Muscle layer of colon (tissue), 2 donors: ENCODE data around the gene MAN1B1.
"Not testable (repeated sequence)": the region's sequence is repeated elsewhere in the genome, so short reads cannot be mapped to it uniquely, and the experiment has no call there.

Source experiments
- H3K27ac ChIP-seq: one replicate; pipeline ENCODE4 v1.7.0; 2013; ENCODE audit warnings: low read depth, mild to moderate bottlenecking, low read length, moderate library complexity
- H3K27me3 ChIP-seq, 2 donors: one replicate each; pipeline ENCODE4 v1.7.0; 2013; ENCODE audit warnings: low read length in 2 of 2, mild to moderate bottlenecking in 2 of 2; ENCODE audit not compliant: insufficient read depth in 2 of 2, control insufficient read depth in 1 of 2
- H3K36me3 ChIP-seq: one replicate; pipeline ENCODE4 v1.7.0; 2013; ENCODE audit warnings: mild to moderate bottlenecking, low read length; ENCODE audit not compliant: insufficient read depth
- H3K4me1 ChIP-seq: one replicate; pipeline ENCODE4 v1.7.0; 2013; ENCODE audit warnings: mild to moderate bottlenecking, low read length; ENCODE audit not compliant: insufficient read depth
- H3K4me3 ChIP-seq, 2 donors: one replicate each; pipeline ENCODE4 v1.7.0; 2013; ENCODE audit warnings: low read length in 2 of 2, low read depth in 1 of 2, mild to moderate bottlenecking in 1 of 2, moderate library complexity in 1 of 2
- H3K9ac ChIP-seq: one replicate; pipeline ENCODE4 v1.7.0; 2013; ENCODE audit warnings: low read length
- H3K9me3 ChIP-seq: one replicate; pipeline ENCODE4 v1.7.0; 2013; ENCODE audit warnings: mild to moderate bottlenecking, low read length
- donor health status: abdominal sarcoma.
- donor health status: Adenocarcinoma of cecum.

MAN1B1 gene

DNA sequence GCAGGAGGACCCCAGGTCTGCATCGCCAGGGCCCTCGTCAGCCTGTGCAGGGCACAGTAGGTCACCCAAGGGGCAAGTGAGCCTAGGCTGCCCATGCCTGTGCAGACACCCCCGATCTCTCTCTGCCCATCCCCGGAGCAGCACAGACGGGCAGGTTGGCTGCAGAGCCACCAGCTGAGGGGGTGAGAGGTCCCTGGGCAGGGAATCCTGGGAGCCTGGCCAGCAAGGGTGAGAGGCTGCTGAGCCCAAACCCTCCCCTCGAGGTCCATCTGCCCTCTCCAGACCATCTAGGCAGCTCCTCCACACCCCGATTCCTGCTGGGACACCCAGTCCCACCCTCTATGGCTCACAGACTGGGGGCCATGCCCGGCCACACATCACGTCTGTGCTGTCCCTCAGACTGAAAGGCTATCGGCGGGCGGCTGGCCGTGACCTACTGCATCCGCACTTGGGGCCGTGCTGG, 30.5 kb downstream of the MAN1B1 start:
- H3K27ac ChIP-seq, result no peak overlapping the region
- H3K4me3 ChIP-seq, result no peak overlapping the region
- no peak overlapping the region for H3K9ac ChIP-seq

DNA sequence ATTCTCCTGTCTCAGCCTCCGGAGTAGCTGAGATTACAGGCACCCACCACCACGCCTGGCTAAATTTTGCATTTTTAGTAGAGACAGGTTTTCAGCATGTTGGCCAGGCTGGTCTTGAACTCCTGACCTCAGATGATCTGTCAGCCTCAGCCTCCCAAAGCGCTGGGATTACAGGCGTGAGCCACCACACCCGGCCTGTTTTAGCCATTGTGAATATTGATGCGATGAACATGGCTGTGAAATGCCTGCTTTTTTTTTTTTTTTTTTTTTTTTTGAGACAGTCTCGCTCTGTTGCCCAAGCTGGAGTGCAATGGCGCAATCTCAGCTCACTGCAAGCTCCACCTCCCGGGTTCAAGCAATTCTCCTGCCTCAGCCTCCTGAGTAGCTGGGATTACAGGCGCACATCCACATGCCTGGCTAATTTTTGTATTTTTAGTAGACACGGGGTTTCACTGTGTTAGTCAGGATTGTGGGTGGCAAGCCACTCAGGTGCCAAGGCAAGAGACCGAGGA, 31.4 kb downstream of the MAN1B1 start:
- not testable (repeated sequence) for H3K27ac ChIP-seq

More for the DNA sequence above, 30.5 kb downstream of the MAN1B1 start:
- Histone ChIP-seq H3K9me3 (no peaks in the 10 kb centered on the region), H3K4me1 (no peaks in the 10 kb centered on the region), H3K27me3 (no peaks in the 10 kb centered on the region), H3K36me3 (peaks cover 9% of the 10 kb centered on the region)

GRCh38 chr9:137121927-137122795, 35.4 kb downstream of the MAN1B1 start:
- H3K4me3 ChIP-seq, H3K36me3 ChIP-seq, H3K4me1 ChIP-seq, H3K27me3 ChIP-seq, H3K27ac ChIP-seq, H3K9ac ChIP-seq, H3K9me3 ChIP-seq: not testable (repeated sequence)

More for the DNA sequence above, 31.4 kb downstream of the MAN1B1 start:
- not testable (repeated sequence) for H3K4me1 ChIP-seq, H3K4me3 ChIP-seq, H3K27me3 ChIP-seq, H3K9me3 ChIP-seq, H3K9ac ChIP-seq, H3K36me3 ChIP-seq

DNA sequence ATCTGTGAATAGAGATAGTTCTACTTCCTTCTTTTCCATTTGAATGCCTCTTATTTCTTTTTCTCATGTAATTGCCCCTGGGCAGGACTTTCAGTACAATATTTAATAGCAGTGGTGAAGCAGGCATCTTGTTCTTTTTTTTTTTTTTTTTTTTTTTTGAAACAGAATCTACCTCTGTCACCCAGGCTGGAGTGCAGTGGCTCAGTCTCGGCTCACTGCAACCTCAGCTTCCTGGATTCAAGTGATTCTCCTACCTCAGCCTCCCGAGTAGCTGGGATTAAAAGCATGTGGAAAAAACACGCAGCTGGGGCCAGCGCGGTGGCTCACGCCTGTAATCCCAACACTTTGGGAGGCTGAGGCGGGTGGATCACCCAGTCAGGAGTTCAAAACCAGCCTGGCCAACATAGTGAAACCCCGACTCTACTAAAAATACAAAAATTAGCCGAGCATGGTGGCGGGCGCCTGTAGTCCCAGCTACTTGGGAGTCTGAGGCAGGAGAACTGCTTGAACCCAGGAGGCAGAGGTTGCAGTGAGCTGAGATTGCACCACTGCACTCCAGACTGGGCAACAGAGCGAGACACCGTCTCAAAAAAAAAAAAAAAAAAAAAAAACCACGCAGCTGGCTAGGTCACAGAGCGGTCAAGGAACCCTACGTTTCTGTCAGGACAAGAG, 36.1 kb downstream of the MAN1B1 start:
- not testable (repeated sequence) for H3K27ac ChIP-seq, H3K9me3 ChIP-seq, H3K9ac ChIP-seq, H3K27me3 ChIP-seq, H3K4me3 ChIP-seq, H3K4me1 ChIP-seq, H3K36me3 ChIP-seq

- Histone ChIP-seq H3K36me3 (no peaks in the 10 kb centered on the region), H3K9ac (no peak overlapping the region), H3K27ac (no peak overlapping the region), H3K4me1 (peaks cover 3% of the 10 kb centered on the region), H3K9me3 (no peaks in the 10 kb centered on the region), H3K27me3 (no peaks in the 10 kb centered on the region), H3K4me3 (no peak overlapping the region)
Observed at GRCh38 chr9:137123468-137123837, 36.7 kb downstream of the MAN1B1 start.

DNA sequence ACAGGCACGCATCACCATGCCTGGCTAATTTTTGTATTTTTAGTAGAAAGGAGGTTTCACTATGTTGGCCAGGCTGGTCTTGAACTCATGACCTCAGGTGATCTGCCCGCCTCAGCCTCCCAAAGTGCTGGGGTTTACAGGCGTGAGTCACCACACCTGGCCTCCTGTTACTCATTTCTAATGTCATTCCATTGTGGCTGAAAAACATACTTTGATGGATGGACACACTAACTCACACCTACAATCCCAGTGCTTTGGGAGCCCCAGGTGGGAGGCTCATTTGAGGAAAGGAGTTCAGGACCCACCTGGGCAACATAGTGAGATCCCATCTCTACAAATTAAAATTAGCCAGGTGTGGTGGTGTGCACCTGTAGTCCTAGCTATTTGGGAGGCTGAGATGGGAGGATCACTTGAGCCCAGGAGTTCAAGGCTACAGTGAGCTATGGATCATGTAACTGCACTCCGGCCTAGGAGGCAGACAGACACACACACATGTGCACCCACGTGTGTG, 37.2 kb downstream of the MAN1B1 start:
- H3K36me3 ChIP-seq, H3K27ac ChIP-seq, H3K27me3 ChIP-seq, H3K9ac ChIP-seq, H3K4me3 ChIP-seq, H3K9me3 ChIP-seq, H3K4me1 ChIP-seq: not testable (repeated sequence)

DNA sequence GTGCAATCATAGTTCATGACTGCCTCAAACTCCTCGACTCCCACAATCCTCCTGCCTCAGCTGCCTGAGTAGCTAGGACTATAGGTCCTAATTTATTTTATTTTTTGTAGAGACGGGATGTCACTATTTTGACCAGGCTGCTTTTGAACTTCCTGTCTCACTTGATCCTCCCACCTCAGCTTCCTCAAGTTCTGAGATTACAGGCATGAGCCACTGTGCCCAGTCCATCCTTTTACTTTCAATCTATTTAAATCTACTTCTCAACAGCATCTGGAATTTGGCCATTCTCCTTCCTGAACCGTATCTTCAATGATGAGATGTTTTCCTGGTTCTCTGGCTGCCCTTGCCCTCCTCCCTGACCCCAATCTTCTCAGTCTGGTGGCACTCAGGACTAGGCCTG, 40.0 kb downstream of the MAN1B1 start:
- Histone ChIP-seq H3K9me3 (no peaks in the 10 kb centered on the region), H3K4me1 (peaks cover 9% of the 10 kb centered on the region), H3K27ac (no peak overlapping the region), H3K27me3 (peaks cover 0 to 13% of the 10 kb centered on the region in 2 donors), H3K4me3 (no peak overlapping the region), H3K36me3 (no peaks in the 10 kb centered on the region), H3K9ac (no peak overlapping the region)

DNA sequence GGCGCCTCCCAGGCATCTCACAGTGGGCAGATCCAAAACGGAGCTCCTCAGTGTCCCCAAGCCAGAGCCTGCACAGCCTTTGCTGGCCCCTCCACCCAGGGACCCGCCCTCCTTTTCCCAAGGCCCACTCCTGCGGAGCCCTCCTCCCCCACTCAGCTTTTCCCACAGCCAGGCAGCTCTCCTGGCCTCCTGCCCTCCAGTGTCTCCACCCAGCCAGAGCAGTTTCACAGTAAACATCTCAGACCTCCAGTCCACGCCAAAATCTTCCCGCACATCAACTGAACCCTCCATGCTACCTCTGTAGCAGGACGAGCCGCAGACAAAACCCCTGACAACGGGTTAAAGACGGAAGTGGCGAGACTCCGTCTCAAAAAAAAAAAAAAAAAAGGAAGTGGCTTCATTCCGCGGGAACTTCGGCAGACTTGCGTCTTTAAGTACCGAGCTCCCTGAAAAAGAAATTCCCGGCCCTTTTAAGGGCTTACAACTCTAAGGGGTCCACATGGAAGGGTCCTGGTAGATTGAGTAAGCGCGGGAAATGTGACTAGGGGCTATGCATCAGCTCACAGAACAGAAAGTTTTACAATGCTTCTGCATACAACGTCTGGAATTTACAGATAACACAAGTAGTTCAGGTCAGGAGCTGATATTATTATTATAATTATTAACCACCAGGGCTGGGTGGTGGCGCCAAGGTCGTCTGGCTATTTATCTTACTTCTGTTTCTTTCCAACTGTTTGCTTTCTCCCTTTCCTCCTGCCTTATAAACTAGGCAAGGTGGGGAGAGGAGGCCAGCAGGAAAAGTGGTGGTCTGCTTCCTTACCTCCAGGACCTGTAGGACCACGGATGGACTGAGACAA, 40.7 kb downstream of the MAN1B1 start:
- Histone ChIP-seq H3K27ac (no peak overlapping the region), H3K36me3 (no peaks in the 10 kb centered on the region), H3K9me3 (no peaks in the 10 kb centered on the region), H3K4me1 (peaks cover 9% of the 10 kb centered on the region), H3K9ac (no peak overlapping the region), H3K4me3 (no peak overlapping the region), H3K27me3 (peaks cover 0 to 13% of the 10 kb centered on the region in 2 donors)

GRCh38 chr9:137128158-137128861, 41.5 kb downstream of the MAN1B1 start:
- peaks cover 9% of the 10 kb centered on the region for H3K4me1 ChIP-seq
- no peak overlapping the region for H3K9ac ChIP-seq
- H3K27ac ChIP-seq, result no peak overlapping the region

GRCh38 chr9:137128862-137129455, 42.2 kb downstream of the MAN1B1 start:
- peak overlapping the region; percentile 66 for H3K27ac ChIP-seq
- no peaks in the 10 kb centered on the region for H3K9me3 ChIP-seq
- H3K9ac ChIP-seq, result no peak overlapping the region
- H3K4me1 ChIP-seq, result peaks cover 9% of the 10 kb centered on the region
- H3K27me3 ChIP-seq, result peaks cover 0 to 13% of the 10 kb centered on the region in 2 donors
- H3K36me3 ChIP-seq, result no peaks in the 10 kb centered on the region
- H3K4me3 ChIP-seq, result peak overlapping the region; percentile 63 to 79

More at GRCh38 chr9:137128158-137128861, 41.5 kb downstream of the MAN1B1 start:
- Histone ChIP-seq H3K27me3 (peaks cover 0 to 13% of the 10 kb centered on the region in 2 donors), H3K4me3 (peak overlapping the region in 1 of 2 donors; percentile 63), H3K9me3 (no peaks in the 10 kb centered on the region), H3K36me3 (no peaks in the 10 kb centered on the region)
